Tibial nerve (tissue), 4 donors: ENCODE data around the gene CNOT6.

Source experiments
- CTCF ChIP-seq, 5 experiments: fragments of 200-600 bp in 3 of 5; fragments of 450-650 bp in 2 of 5; sonication (generic) in 3 of 5; IDR thresholded peaks; one replicate each; pipeline ENCODE4 v1.5.1; 2016 to 2019; ENCODE audit warnings: antibody characterized with exemption in 5 of 5, mild to moderate bottlenecking in 3 of 5, moderate library complexity in 2 of 5
- EP300 ChIP-seq, 2 donors: sonication (generic); formaldehyde crosslinking; IDR thresholded peaks; one replicate each; pipeline ENCODE4 v1.6.1; 2017; ENCODE audit warnings: antibody characterized with exemption in 2 of 2, mild to moderate bottlenecking in 1 of 2
- POLR2A ChIP-seq, 2 donors: fragments of 450-650 bp; IDR thresholded peaks; one replicate each; pipeline ENCODE4 v1.6.1; 2017; ENCODE audit warnings: antibody characterized with exemption in 2 of 2, mild to moderate bottlenecking in 2 of 2, moderate library complexity in 2 of 2

DNA sequence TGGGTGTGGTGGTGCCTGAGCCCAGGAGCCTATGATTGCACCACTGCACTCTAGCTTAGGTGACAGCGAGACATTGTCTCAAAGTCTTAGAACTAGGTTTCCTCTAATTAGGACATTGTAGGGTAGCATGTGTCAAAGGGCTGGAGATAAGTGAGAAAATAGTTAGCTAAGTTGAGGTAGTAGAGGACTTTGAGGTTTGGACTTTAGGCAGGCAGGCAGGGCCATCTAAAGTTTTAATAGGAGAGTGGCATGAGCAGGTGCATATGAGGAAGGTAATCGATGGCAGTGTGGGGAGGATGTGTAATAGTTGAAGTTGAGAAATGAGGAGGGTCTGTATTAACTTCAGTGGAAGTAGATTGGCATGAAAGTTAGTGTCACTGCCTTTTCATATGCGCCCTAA lies 21.1 kb downstream of the CNOT6 start:
- no peak for TF ChIP-seq CTCF (IDR thresholded peaks at IDR 0.05)
- no peak for TF ChIP-seq EP300 (IDR thresholded peaks at IDR 0.05)
- TF ChIP-seq POLR2A (IDR thresholded peaks at IDR 0.05), result no peak
